Hepatocyte (in vitro differentiated cells): ENCODE results near the gene RIPK4.

Experiments
- EZH2 ChIP-seq: fragments of 200-600 bp; sonication (generic); IDR thresholded peaks from 2 replicates; pipeline ENCODE4 v1.6.1; 2016; ENCODE audit warnings: antibody characterized with exemption, mild to moderate bottlenecking, borderline replicate concordance
- EZH2phosphoT487 ChIP-seq: fragments of 200-600 bp; sonication (generic); IDR thresholded peaks from one replicate; pipeline ENCODE4 v1.6.1; 2018; ENCODE audit warnings: antibody characterized with exemption, mild to moderate bottlenecking, low read depth, moderate library complexity; ENCODE audit not compliant: unreplicated experiment, severe bottlenecking
- TF ChIP-seq, protein P1 (sequence below): fragments of 200-600 bp; sonication (generic); IDR thresholded peaks from 2 replicates; pipeline ENCODE4 v1.5.1; 2016; ENCODE audit warnings: antibody characterized with exemption, mild to moderate bottlenecking; ENCODE audit not compliant: poor library complexity

DNA sequence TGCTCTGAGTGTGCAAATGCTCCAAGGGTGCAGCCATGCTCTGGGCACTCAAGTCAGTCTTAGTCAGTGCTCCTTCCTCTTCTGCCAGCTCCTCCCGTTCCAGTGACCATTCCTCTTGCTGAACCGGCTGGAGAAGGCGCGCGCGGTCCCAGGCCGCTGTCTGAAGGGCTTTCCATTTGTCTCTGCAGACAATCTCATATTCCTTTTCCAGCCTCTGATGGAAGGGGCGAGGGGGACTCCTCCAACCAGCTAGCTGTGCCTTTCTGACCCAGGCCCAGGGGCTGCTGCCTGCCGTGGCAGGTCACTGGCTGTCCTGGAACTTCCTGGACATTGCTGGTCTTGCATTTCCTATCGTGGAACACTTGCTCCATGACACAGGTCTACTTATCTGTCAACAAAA, 67.5 kb downstream of the RIPK4 start:
- no peak for TF ChIP-seq EZH2
- TF ChIP-seq, protein P1, sequence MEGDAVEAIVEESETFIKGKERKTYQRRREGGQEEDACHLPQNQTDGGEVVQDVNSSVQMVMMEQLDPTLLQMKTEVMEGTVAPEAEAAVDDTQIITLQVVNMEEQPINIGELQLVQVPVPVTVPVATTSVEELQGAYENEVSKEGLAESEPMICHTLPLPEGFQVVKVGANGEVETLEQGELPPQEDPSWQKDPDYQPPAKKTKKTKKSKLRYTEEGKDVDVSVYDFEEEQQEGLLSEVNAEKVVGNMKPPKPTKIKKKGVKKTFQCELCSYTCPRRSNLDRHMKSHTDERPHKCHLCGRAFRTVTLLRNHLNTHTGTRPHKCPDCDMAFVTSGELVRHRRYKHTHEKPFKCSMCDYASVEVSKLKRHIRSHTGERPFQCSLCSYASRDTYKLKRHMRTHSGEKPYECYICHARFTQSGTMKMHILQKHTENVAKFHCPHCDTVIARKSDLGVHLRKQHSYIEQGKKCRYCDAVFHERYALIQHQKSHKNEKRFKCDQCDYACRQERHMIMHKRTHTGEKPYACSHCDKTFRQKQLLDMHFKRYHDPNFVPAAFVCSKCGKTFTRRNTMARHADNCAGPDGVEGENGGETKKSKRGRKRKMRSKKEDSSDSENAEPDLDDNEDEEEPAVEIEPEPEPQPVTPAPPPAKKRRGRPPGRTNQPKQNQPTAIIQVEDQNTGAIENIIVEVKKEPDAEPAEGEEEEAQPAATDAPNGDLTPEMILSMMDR: no peak
- no peak for TF ChIP-seq EZH2phosphoT487
